Parathyroid adenoma (tissue), 2 donors: ENCODE data around the gene ZNF521.

ENCODE experiments used
- H2AFZ ChIP-seq: fragments of 300-600 bp; sonication (generic); one replicate; pipeline ENCODE4 v1.7.0; 2017; ENCODE audit warnings: antibody characterized with exemption, mild to moderate bottlenecking
- H3K27ac ChIP-seq: fragments of 300-600 bp; sonication (generic); one replicate; pipeline ENCODE4 v1.7.0; 2017
- H3K27me3 ChIP-seq: fragments of 300-600 bp; sonication (generic); one replicate; pipeline ENCODE4 v1.7.0; 2017; ENCODE audit warnings: low read length; ENCODE audit not compliant: control insufficient read depth, insufficient read depth
- H3K36me3 ChIP-seq: fragments of 300-600 bp; sonication (generic); one replicate; pipeline ENCODE4 v1.7.0; 2017; ENCODE audit warnings: low read length; ENCODE audit not compliant: control insufficient read depth, insufficient read depth
- H3K4me1 ChIP-seq: fragments of 300-600 bp; sonication (generic); one replicate; pipeline ENCODE4 v1.7.0; 2017; ENCODE audit warnings: control low read depth
- H3K4me2 ChIP-seq: fragments of 300-600 bp; sonication (generic); one replicate; pipeline ENCODE4 v1.7.0; 2017; ENCODE audit warnings: low read length
- H3K4me3 ChIP-seq: fragments of 300-600 bp; sonication (generic); one replicate; pipeline ENCODE4 v1.7.0; 2017; ENCODE audit warnings: low read depth, low read length
- H3K79me2 ChIP-seq: fragments of 300-600 bp; sonication (generic); one replicate; pipeline ENCODE4 v1.7.0; 2017; ENCODE audit warnings: control low read depth
- H3K9ac ChIP-seq: fragments of 300-600 bp; sonication (generic); one replicate; pipeline ENCODE4 v1.7.0; 2017; ENCODE audit warnings: mild to moderate bottlenecking
- H3K9me3 ChIP-seq: fragments of 300-600 bp; sonication (generic); one replicate; pipeline ENCODE4 v1.7.0; 2017; ENCODE audit warnings: low read length; ENCODE audit not compliant: control insufficient read depth
- CTCF ChIP-seq: fragments of 300-600 bp; sonication (generic); IDR thresholded peaks from one replicate; pipeline ENCODE4 v1.7.0; 2017; ENCODE audit warnings: antibody characterized with exemption, mild to moderate bottlenecking
- donor health status: primary hyperparathyroidism.

The ZNF521 gene

GRCh38 chr18:25175558-25176517 is 176.1 kb downstream of the ZNF521 start:
- H3K79me2 ChIP-seq: no peaks in the 10 kb centered on the region
- no peaks in the 10 kb centered on the region for H3K36me3 ChIP-seq
- H3K4me3 ChIP-seq: no peak overlapping the region
- H3K9ac ChIP-seq: no peak overlapping the region
- no peak overlapping the region for H2AFZ ChIP-seq
- H3K4me2 ChIP-seq: no peak overlapping the region
- H3K4me1 ChIP-seq: no peaks in the 10 kb centered on the region
- no peak overlapping the region for H3K27ac ChIP-seq
- H3K9me3 ChIP-seq: no peaks in the 10 kb centered on the region
- no peaks in the 10 kb centered on the region for H3K27me3 ChIP-seq
- TF ChIP-seq CTCF: no peak

- Histone ChIP-seq H3K4me2 (no peak overlapping the region), H3K9me3 (no peaks in the 10 kb centered on the region), H3K9ac (no peak overlapping the region), H3K36me3 (no peaks in the 10 kb centered on the region), H3K27ac (no peak overlapping the region), H3K4me3 (no peak overlapping the region), H3K79me2 (no peaks in the 10 kb centered on the region), H3K4me1 (no peaks in the 10 kb centered on the region), H2AFZ (no peak overlapping the region), H3K27me3 (no peaks in the 10 kb centered on the region)
- no peak for TF ChIP-seq CTCF
Measured at GRCh38 chr18:25174324-25174723, 177.6 kb downstream of the ZNF521 start.

GRCh38 chr18:25171334-25171733 is 180.6 kb downstream of the ZNF521 start:
- Histone ChIP-seq H3K27ac (no peak overlapping the region), H3K36me3 (no peaks in the 10 kb centered on the region), H2AFZ (no peak overlapping the region), H3K27me3 (no peaks in the 10 kb centered on the region), H3K4me2 (no peak overlapping the region), H3K79me2 (no peaks in the 10 kb centered on the region), H3K4me3 (no peak overlapping the region), H3K4me1 (no peaks in the 10 kb centered on the region), H3K9me3 (no peaks in the 10 kb centered on the region), H3K9ac (no peak overlapping the region)
- TF ChIP-seq CTCF: no peak

- Histone ChIP-seq H3K27ac (no peak overlapping the region), H3K4me3 (no peak overlapping the region)
Measured at GRCh38 chr18:25170402-25170801, 181.6 kb downstream of the ZNF521 start.

More at GRCh38 chr18:25170402-25170801, 181.6 kb downstream of the ZNF521 start:
- H3K27me3 ChIP-seq: no peaks in the 10 kb centered on the region
- no peak for TF ChIP-seq CTCF
- no peaks in the 10 kb centered on the region for H3K79me2 ChIP-seq
- H3K4me1 ChIP-seq: no peaks in the 10 kb centered on the region
- no peak overlapping the region for H3K4me2 ChIP-seq
- H3K9ac ChIP-seq: no peak overlapping the region
- H2AFZ ChIP-seq: no peak overlapping the region
- H3K36me3 ChIP-seq: no peaks in the 10 kb centered on the region
- no peaks in the 10 kb centered on the region for H3K9me3 ChIP-seq
